Astrocyte (in vitro differentiated cells and primary cell): ENCODE data around the gene CPLX1. TPM values are rescaled to one million over a fixed set of nuclear protein-coding genes. Genes with fewer than 3 reads are reported as not detected.
A peak's percentile ranks its signal among the peaks of the same experiment; 100 is the strongest.

Experiments used
- DNase-seq: peaks from one replicate; pipeline ENCODE4 v3.0.0-alpha.2; 2010; ENCODE audit warnings: low read depth
- FAIRE-seq: peaks from 2 replicates; lab custom pipeline; 2011; peaks lifted over from hg19 to GRCh38; lab: Jason Lieb, UNC
- H2AFZ ChIP-seq: 2 replicates; pipeline ENCODE4 v1.6.0; 2012; ENCODE audit warnings: low read depth, low read length, inconsistent platforms
- H3K27ac ChIP-seq: 2 replicates; pipeline ENCODE4 v1.5.1; 2011; ENCODE audit warnings: low read depth, low read length, inconsistent platforms
- H3K27me3 ChIP-seq: 2 replicates; pipeline ENCODE4 v1.6.0; 2011; ENCODE audit warnings: low read length, inconsistent platforms; ENCODE audit not compliant: insufficient read depth
- H3K36me3 ChIP-seq: 2 replicates; pipeline ENCODE4 v1.5.1; 2011; ENCODE audit warnings: low read length, inconsistent platforms; ENCODE audit not compliant: insufficient read depth
- H3K4me1 ChIP-seq: 2 replicates; pipeline ENCODE4 v1.5.1; 2011; ENCODE audit warnings: low read length, inconsistent platforms; ENCODE audit not compliant: insufficient read depth
- H3K4me2 ChIP-seq: 2 replicates; pipeline ENCODE4 v1.6.0; 2012; ENCODE audit warnings: low read length, inconsistent platforms
- H3K4me3 ChIP-seq: 2 replicates; pipeline ENCODE4 v1.5.1; 2011; ENCODE audit warnings: low read depth, mild to moderate bottlenecking, low read length, inconsistent platforms; ENCODE audit not compliant: insufficient read depth
- H3K79me2 ChIP-seq: 2 replicates; pipeline ENCODE4 v1.6.0; 2012; ENCODE audit warnings: mild to moderate bottlenecking, low read length, inconsistent platforms; ENCODE audit not compliant: insufficient read depth
- H3K9ac ChIP-seq: 2 replicates; pipeline ENCODE4 v1.6.0; 2012; ENCODE audit warnings: mild to moderate bottlenecking, low read length, inconsistent platforms
- H3K9me3 ChIP-seq: 2 replicates; pipeline ENCODE4 v1.5.1; 2012; ENCODE audit warnings: low read depth, mild to moderate bottlenecking, low read length, inconsistent platforms; ENCODE audit not compliant: insufficient read depth
- H4K20me1 ChIP-seq: 2 replicates; pipeline ENCODE4 v1.6.0; 2012; ENCODE audit warnings: low read length, inconsistent platforms; ENCODE audit not compliant: insufficient read depth
- H3K27ac Mint-ChIP-seq: one replicate; pipeline ENCODE4 v1.8.0; 2021; ENCODE audit warnings: mild to moderate bottlenecking, mixed read lengths; ENCODE audit not compliant: unreplicated experiment
- H3K27me3 Mint-ChIP-seq: one replicate; pipeline ENCODE4 v1.8.0; 2021; ENCODE audit warnings: low read depth, mixed read lengths; ENCODE audit not compliant: unreplicated experiment
- H3K36me3 Mint-ChIP-seq: one replicate; pipeline ENCODE4 v1.8.0; 2021; ENCODE audit warnings: low read depth, mixed read lengths; ENCODE audit not compliant: unreplicated experiment
- H3K4me1 Mint-ChIP-seq: one replicate; pipeline ENCODE4 v1.8.0; 2021; ENCODE audit warnings: low read depth, mixed read lengths; ENCODE audit not compliant: unreplicated experiment
- H3K4me3 Mint-ChIP-seq: one replicate; pipeline ENCODE4 v1.8.0; 2021; ENCODE audit warnings: mild to moderate bottlenecking, moderate library complexity, mixed read lengths; ENCODE audit not compliant: unreplicated experiment
- H3K9me3 Mint-ChIP-seq: one replicate; pipeline ENCODE4 v1.8.0; 2021; ENCODE audit warnings: mild to moderate bottlenecking, mixed read lengths; ENCODE audit not compliant: unreplicated experiment
- CTCF ChIP-seq: IDR thresholded peaks from 2 replicates; pipeline ENCODE4 v1.5.1; 2011; ENCODE audit warnings: low read depth, mild to moderate bottlenecking, inconsistent platforms, low read length, moderate library complexity; ENCODE audit not compliant: insufficient read depth
- EZH2 ChIP-seq: IDR thresholded peaks from 2 replicates; pipeline ENCODE4 v1.6.1; 2012; ENCODE audit warnings: mild to moderate bottlenecking, low read length, inconsistent platforms; ENCODE audit not compliant: insufficient read depth
- total RNA-seq: library from RNA; stranded (reverse); gene quantifications from 2 replicates; pipeline ENCODE4 v1.2.1, GENCODE V29; 2021

The CPLX1 gene
- total RNA-seq, 1 donor from 2014 or later: 1.9 TPM

- H3K9me3 Mint-ChIP-seq: no peaks in the 10 kb centered on the region
- H3K9ac ChIP-seq: no peak overlapping the region
- DNase-seq: no peak
- peaks cover 49% of the 10 kb centered on the region for H3K27me3 ChIP-seq
- peak overlapping the region; percentile 1 for H3K4me3 ChIP-seq
- peaks cover 8% of the 10 kb centered on the region for H4K20me1 ChIP-seq
- no peak for FAIRE-seq
- no peaks in the 10 kb centered on the region for H3K36me3 ChIP-seq
- TF ChIP-seq CTCF: no peak
- TF ChIP-seq EZH2: peak; percentile 49
- H3K4me2 ChIP-seq: peak overlapping the region; percentile 52
- peak overlapping the region; percentile 47 for H2AFZ ChIP-seq
- H3K27me3 Mint-ChIP-seq: peaks cover 52% of the 10 kb centered on the region
- no peaks in the 10 kb centered on the region for H3K36me3 Mint-ChIP-seq
- peaks cover 3% of the 10 kb centered on the region for H3K4me1 ChIP-seq
- no peaks in the 10 kb centered on the region for H3K9me3 ChIP-seq
- H3K4me3 Mint-ChIP-seq: no peak overlapping the region
- H3K27ac Mint-ChIP-seq: peak overlapping the region; percentile 75
- H3K79me2 ChIP-seq: no peaks in the 10 kb centered on the region
- H3K4me1 Mint-ChIP-seq: no peaks in the 10 kb centered on the region
- no peak overlapping the region for H3K27ac ChIP-seq
Observed at GRCh38 chr4:792626-793092, 33.3 kb downstream of the CPLX1 start.

GRCh38 chr4:791898-792625, 33.9 kb downstream of the CPLX1 start:
- H3K4me1 Mint-ChIP-seq: no peaks in the 10 kb centered on the region
- H3K36me3 Mint-ChIP-seq: peaks cover 3% of the 10 kb centered on the region
- no peaks in the 10 kb centered on the region for H3K79me2 ChIP-seq
- no peak overlapping the region for H3K4me3 Mint-ChIP-seq
- peak overlapping the region; percentile 47 for H2AFZ ChIP-seq
- H3K27ac ChIP-seq: no peak overlapping the region
- no peaks in the 10 kb centered on the region for H3K9me3 ChIP-seq
- no peak for FAIRE-seq
- H3K9me3 Mint-ChIP-seq: no peaks in the 10 kb centered on the region
- TF ChIP-seq EZH2: peak; percentile 50
- no peak for TF ChIP-seq CTCF
- no peak overlapping the region for H3K27ac Mint-ChIP-seq
- peaks cover 3% of the 10 kb centered on the region for H3K4me1 ChIP-seq
- H3K4me3 ChIP-seq: peak overlapping the region; percentile 1
- peaks cover 8% of the 10 kb centered on the region for H4K20me1 ChIP-seq
- H3K27me3 ChIP-seq: peaks cover 51% of the 10 kb centered on the region
- no peak for DNase-seq
- no peak overlapping the region for H3K9ac ChIP-seq
- H3K4me2 ChIP-seq: peak overlapping the region; percentile 52
- H3K27me3 Mint-ChIP-seq: peaks cover 57% of the 10 kb centered on the region
- H3K36me3 ChIP-seq: no peaks in the 10 kb centered on the region

DNA sequence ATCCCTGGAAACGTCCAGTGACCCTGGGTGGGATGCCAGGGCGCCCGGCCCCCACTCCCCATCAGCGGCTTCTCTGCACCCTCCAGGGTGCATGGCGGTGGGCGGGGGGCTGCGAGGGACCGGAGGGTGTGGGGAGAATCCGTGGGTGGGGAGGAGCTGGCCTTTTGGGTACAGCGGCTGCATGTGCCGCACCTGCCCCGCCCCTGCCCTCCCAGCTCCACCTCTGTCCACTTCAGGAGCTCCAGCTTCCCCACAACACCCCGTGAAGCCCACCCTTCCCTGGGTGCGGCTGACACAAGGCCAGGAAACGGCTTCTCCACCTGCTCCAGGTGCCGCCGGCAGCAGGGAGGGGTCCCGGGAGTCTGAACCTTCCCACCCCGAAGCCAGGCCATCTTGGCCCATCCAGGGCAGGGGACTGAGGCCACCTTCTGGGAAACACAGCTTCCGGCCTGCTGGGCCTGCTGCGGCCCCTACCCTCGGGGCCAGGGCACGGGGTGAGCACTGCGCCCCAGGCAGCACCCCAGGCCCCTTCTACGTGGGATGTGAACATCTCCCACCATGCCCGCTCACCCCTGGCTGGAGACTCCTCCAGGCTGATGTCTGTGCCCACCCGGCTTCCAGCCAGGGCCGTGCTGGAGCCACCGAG, 34.6 kb downstream of the CPLX1 start:
- Mint-ChIP-seq H3K27me3 (peaks cover 50% of the 10 kb centered on the region), H3K9me3 (no peaks in the 10 kb centered on the region), H3K27ac (no peak overlapping the region), H3K36me3 (peaks cover 3% of the 10 kb centered on the region), H3K4me3 (no peak overlapping the region), H3K4me1 (no peaks in the 10 kb centered on the region)
- Histone ChIP-seq H3K36me3 (no peaks in the 10 kb centered on the region), H3K4me3 (no peak overlapping the region), H3K4me1 (peaks cover 3% of the 10 kb centered on the region), H3K9me3 (no peaks in the 10 kb centered on the region), H3K79me2 (no peaks in the 10 kb centered on the region), H3K27me3 (peaks cover 51% of the 10 kb centered on the region), H2AFZ (no peak overlapping the region), H3K27ac (no peak overlapping the region), H4K20me1 (peaks cover 8% of the 10 kb centered on the region), H3K4me2 (no peak overlapping the region), H3K9ac (no peak overlapping the region)
- DNase-seq (no peak), FAIRE-seq (no peak)
- no peak for TF ChIP-seq CTCF
- TF ChIP-seq EZH2: no peak
